GM12878 (cell line): Measurements from ENCODE around the gene SHPK. TPM values are rescaled to one million over a fixed set of nuclear protein-coding genes. Genes with fewer than 3 reads are reported as not detected.
A peak's percentile ranks its signal among the peaks of the same experiment; 100 is the strongest.

Source experiments
- ATAC-seq: fragments of 200-7000 bp; cut with Tn5 transposase; 3 replicates; pipeline ENCODE4 v1.9.1; 2020; ENCODE audit warnings: mild to moderate bottlenecking, moderate library complexity
- BruUV-seq: library from RNA; stranded (reverse); fragments of 400-500 nt; replicated peaks from 2 replicates; lab custom pipeline; 2021; lab: Mats Ljungman, UMichigan
- CTCF ChIA-PET: fragments of 300-600 bp; sonication (Branson Sonifier 250); formaldehyde crosslinking; extraction: SDS; loops from one replicate; lab custom pipeline; 2021; ENCODE audit warnings: inconsistent platforms; lab: Yijun Ruan, JAX
- POLR2A ChIA-PET: fragments of 350-600 bp; formaldehyde crosslinking; extraction: SDS; loops from one replicate; lab custom pipeline; 2021; ENCODE audit warnings: inconsistent platforms; lab: Charles Lee
- RAD21 ChIA-PET: fragments of 300-600 bp; sonication (Branson Sonifier 250); formaldehyde crosslinking; loops from one replicate; lab custom pipeline; 2023; ENCODE audit warnings: antibody characterized with exemption; ENCODE audit not compliant: unreplicated experiment; lab: Charles Lee
- SMC1A ChIA-PET: fragments of 300-600 bp; sonication (Branson Sonifier 250); formaldehyde crosslinking; loops from one replicate; lab custom pipeline; 2023; ENCODE audit not compliant: unreplicated experiment, uncharacterized antibody; lab: Charles Lee
- DNase-seq: peaks from one replicate; pipeline ENCODE4 v3.0.0-alpha.2; 2011; ENCODE audit warnings: low read depth, low spot score
- FAIRE-seq: peaks from 3 replicates; lab custom pipeline; 2011; peaks lifted over from hg19 to GRCh38; lab: Jason Lieb, UNC
- H2AFZ ChIP-seq: 2 replicates; pipeline ENCODE4 v1.6.0; 2011; ENCODE audit warnings: low read depth, low read length, control low read depth; ENCODE audit not compliant: control insufficient read depth
- H3K27ac ChIP-seq: 2 replicates; pipeline ENCODE4 v1.5.1; 2011; ENCODE audit warnings: control low read depth; ENCODE audit not compliant: control insufficient read depth, insufficient read depth
- H3K27me3 ChIP-seq, 2 experiments: replicated peaks in 1 of 2; 2 replicates each; pipeline versions ENCODE4 v1.6.0 to v1.6.1; 2011; ENCODE audit warnings: low read length in 1 of 2; ENCODE audit not compliant: control insufficient read depth in 2 of 2, insufficient read depth in 2 of 2
- H3K36me3 ChIP-seq, 2 experiments: 2 replicates each; pipeline ENCODE4 v1.5.1; 2011; ENCODE audit warnings: low read length in 1 of 2; ENCODE audit not compliant: control insufficient read depth in 2 of 2, insufficient read depth in 2 of 2
- H3K4me1 ChIP-seq: 2 replicates; pipeline ENCODE4 v1.6.1; 2011; ENCODE audit warnings: mild to moderate bottlenecking, low read length, moderate library complexity, mixed read lengths; ENCODE audit not compliant: control insufficient read depth, insufficient read depth
- H3K4me2 ChIP-seq: 2 replicates; pipeline ENCODE4 v1.6.0; 2011; ENCODE audit warnings: control low read depth; ENCODE audit not compliant: control insufficient read depth, insufficient read depth
- H3K4me3 ChIP-seq: fragments of 200-600 bp; sonication (generic); 2 replicates; pipeline ENCODE4 v1.5.1; 2016
- H3K79me2 ChIP-seq: 2 replicates; pipeline ENCODE4 v1.6.0; 2011; ENCODE audit warnings: low read length; ENCODE audit not compliant: control insufficient read depth, insufficient read depth
- H3K9ac ChIP-seq: 2 replicates; pipeline ENCODE4 v1.8.0; 2011; ENCODE audit warnings: low read length, control low read depth, mixed read lengths; ENCODE audit not compliant: control insufficient read depth, insufficient read depth
- H3K9me3 ChIP-seq: replicated peaks from 3 replicates; pipeline ENCODE4 v1.5.1; 2011; ENCODE audit warnings: mild to moderate bottlenecking, low read length; ENCODE audit not compliant: control insufficient read depth, insufficient read depth
- H4K20me1 ChIP-seq: 2 replicates; pipeline ENCODE4 v1.6.0; 2011; ENCODE audit not compliant: control insufficient read depth, insufficient read depth
- BRCA1 ChIP-seq: IDR thresholded peaks from 2 replicates; pipeline ENCODE4 v1.6.1; 2011; ENCODE audit warnings: low read depth, low read length, improper control_type of control experiment
- CBFB ChIP-seq: IDR thresholded peaks from 2 replicates; pipeline ENCODE4 v1.6.1; 2016; ENCODE audit warnings: antibody characterized with exemption, low read depth
- CBX5 ChIP-seq: sonication (generic); IDR thresholded peaks from 2 replicates; pipeline ENCODE4 v1.6.1; 2016; ENCODE audit warnings: low read depth, moderate library complexity, mild to moderate bottlenecking, inconsistent platforms
- CREM ChIP-seq: IDR thresholded peaks from 2 replicates; pipeline ENCODE4 v1.6.1; 2014; ENCODE audit warnings: antibody characterized with exemption, low read depth
- EP300 ChIP-seq, 2 experiments: fragments of 150-350 bp in 1 of 2; IDR thresholded peaks; 2 replicates each; pipeline ENCODE4 v1.6.1; 2011 to 2012; ENCODE audit warnings: low read depth in 2 of 2, low read length in 2 of 2, borderline replicate concordance in 1 of 2, improper control_type of control experiment in 1 of 2, inconsistent platforms in 1 of 2; ENCODE audit not compliant: control insufficient read depth in 1 of 2
- GATAD2B ChIP-seq: fragments of 450-650 bp; conservative IDR thresholded peaks from 2 replicates; pipeline ENCODE4 v1.6.1; 2017; ENCODE audit warnings: low read depth, mild to moderate bottlenecking, moderate library complexity
- IKZF2 ChIP-seq, 2 experiments: fragments of 450-650 bp; IDR thresholded peaks; 2 replicates each; pipeline ENCODE4 v1.6.1; 2017; ENCODE audit warnings: mild to moderate bottlenecking in 2 of 2, moderate library complexity in 2 of 2
- IRF4 ChIP-seq: IDR thresholded peaks from 2 replicates; pipeline ENCODE4 v1.6.1; 2011; ENCODE audit warnings: low read depth, low read length
- JUND ChIP-seq: IDR thresholded peaks from 2 replicates; pipeline ENCODE4 v1.6.1; 2012; ENCODE audit warnings: low read depth, mild to moderate bottlenecking, low read length, improper control_type of control experiment, moderate library complexity
- MXI1 ChIP-seq: fragments of 150-350 bp; IDR thresholded peaks from 2 replicates; pipeline ENCODE4 v1.6.1; 2011; ENCODE audit warnings: low read depth, mild to moderate bottlenecking, inconsistent platforms, low read length, improper control_type of control experiment
- MYB ChIP-seq: fragments of 150-350 bp; IDR thresholded peaks from 2 replicates; pipeline ENCODE4 v1.6.1; 2014; ENCODE audit warnings: mild to moderate bottlenecking, low read depth, low read length, borderline replicate concordance
- NFXL1 ChIP-seq: fragments of 450-650 bp; IDR thresholded peaks from 2 replicates; pipeline ENCODE4 v1.6.1; 2017; ENCODE audit warnings: antibody characterized with exemption, mild to moderate bottlenecking, borderline replicate concordance
- NR2C2 ChIP-seq: IDR thresholded peaks from 2 replicates; pipeline ENCODE4 v1.6.1; 2011; ENCODE audit warnings: borderline replicate concordance, low read depth; ENCODE audit not compliant: control insufficient read depth, insufficient read length
- PAX5 ChIP-seq: IDR thresholded peaks from 2 replicates; pipeline ENCODE4 v1.6.1; 2011; ENCODE audit warnings: low read depth, low read length, borderline replicate concordance
- PML ChIP-seq: IDR thresholded peaks from 2 replicates; pipeline ENCODE4 v1.6.1; 2012; ENCODE audit warnings: low read length, inconsistent platforms
- RCOR1 ChIP-seq: conservative IDR thresholded peaks from 2 replicates; pipeline ENCODE4 v1.6.1; 2012; ENCODE audit warnings: low read depth, low read length, improper control_type of control experiment
- RUNX3 ChIP-seq: IDR thresholded peaks from 2 replicates; pipeline ENCODE4 v1.6.1; 2012; ENCODE audit warnings: low read length, inconsistent platforms
- SIN3A ChIP-seq: IDR thresholded peaks from 2 replicates; pipeline ENCODE4 v1.6.1; 2012; ENCODE audit warnings: low read depth, low read length, improper control_type of control experiment
- TBL1XR1 ChIP-seq: IDR thresholded peaks from 2 replicates; pipeline ENCODE4 v1.6.1; 2012; ENCODE audit warnings: low read depth, low read length, improper control_type of control experiment
- WGBS: methylation state at CpG from one replicate; pipeline ENCODE4 v1.1.6; 2016; ENCODE audit warnings: low lambda C conversion rate; ENCODE audit not compliant: insufficient replicate concordance, insufficient coverage; ENCODE audit errors: missing lambda C conversion rate; 5-methylcytosine and 5-hydroxymethylcytosine counted together
- in situ Hi-C: fragments of 300-500 bp; cut with MboI; formaldehyde crosslinking; loops from 9 replicates; pipeline ENCODE4 v1.14.3; 2018; ENCODE audit warnings: mixed read lengths
- intact Hi-C: fragments of 100-400 bp; cut with micrococcal nuclease; formaldehyde crosslinking; loops from one replicate; pipeline ENCODE4 v1.14.2; 2022; ENCODE audit not compliant: unreplicated experiment
- polyA plus RNA-seq, 11 experiments: library from polyadenylated mRNA; depleted of rRNA in 4 of 11; unstranded in 6 of 11; stranded (reverse) in 5 of 11; fragments of >200 nt; fragmentation: Nextera tagmentation in 4 of 11; fragmentation: Illumina TruSeq in 1 of 11; extraction: Ambion mirVana in 4 of 11; extraction: Trizol in 1 of 11; gene quantifications; 1 replicate in 1 of 11; 2 replicates in 10 of 11; pipeline versions ENCODE4 v1.2.1 to v1.2.3, GENCODE V29; 2011 to 2016; ENCODE audit warnings: inconsistent platforms in 2 of 11, missing spikeins in 2 of 11, low read depth in 1 of 11
- total RNA-seq, 4 experiments: library from RNA; depleted of rRNA in 3 of 4; stranded (reverse); fragments of >200 nt in 3 of 4; fragmentation: Illumina TruSeq in 1 of 4; extraction: Trizol in 1 of 4; gene quantifications; 2 replicates each; pipeline versions ENCODE4 v1.2.1 to v1.2.3, GENCODE V29; 2013 to 2021

SHPK gene
- total and polyA plus RNA-seq, 10 of the 15 experiments (the other 5 are each of a cell fraction or from before 2014, with no cell fraction given) = 1.7 to 16.6 (median 12.9) TPM

DNA sequence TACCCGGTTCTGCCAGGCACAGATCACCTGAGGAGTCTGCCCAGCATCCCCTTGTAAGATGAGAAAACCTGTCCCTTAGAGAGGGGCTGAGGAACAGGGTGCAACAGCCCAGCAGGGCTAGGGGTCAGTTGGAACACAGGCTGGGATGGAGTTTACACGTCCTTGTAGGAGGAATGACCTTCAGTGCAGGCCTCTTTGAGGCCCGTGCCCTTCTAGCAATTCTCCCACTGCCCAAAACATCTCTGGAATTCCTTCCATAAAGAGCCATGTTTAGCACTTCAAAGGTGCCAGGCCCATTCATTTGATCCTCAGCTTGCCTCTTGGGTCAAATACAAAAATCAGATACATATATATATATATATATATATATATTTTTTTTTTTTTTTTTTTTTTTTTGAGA lies 5.0 kb upstream of the SHPK start:
- ChIA-PET RAD21 (no interaction called here), SMC1A (no interaction called here), CTCF (interaction anchor here (0.7 kb wide), 1 partner anchor 26 kb away, joined by 5 read pairs; no protein-coding TSS in a partner anchor), POLR2A (no interaction called here)
- ATAC-seq (no peak), DNase-seq (no peak), FAIRE-seq (no peak)
- intact Hi-C loops (loop anchor here (10.0 kb wide), 1 partner anchor 596 kb away; no protein-coding TSS in a partner anchor), in situ Hi-C loops (loop anchor here (5.0 kb wide), 1 partner anchor 599 kb away; no protein-coding TSS in a partner anchor)
- no peaks in the 10 kb centered on the region for H3K36me3 ChIP-seq
- no peaks in the 10 kb centered on the region for H3K9me3 ChIP-seq
- H3K9ac ChIP-seq = no peak overlapping the region
- H4K20me1 ChIP-seq = no peaks in the 10 kb centered on the region
- 95% methylated on average over 2 of the region's 3 CpGs for WGBS
- H3K27me3 ChIP-seq = no peaks in the 10 kb centered on the region
- H3K4me2 ChIP-seq = no peak overlapping the region
- no peak overlapping the region for H3K27ac ChIP-seq
- peaks cover 6% of the 10 kb centered on the region for H3K4me1 ChIP-seq
- H2AFZ ChIP-seq = no peak overlapping the region
- no TSS peak for BruUV-seq
- no peak overlapping the region for H3K4me3 ChIP-seq
- peaks cover under 1% of the 10 kb centered on the region; the same call in 1 of the 2 replicates for H3K79me2 ChIP-seq
- TF ChIP-seq EP300 (IDR thresholded peaks at IDR 0.05; ENCODE audit: borderline replicate concordance in 1 of 2, control insufficient read depth in 1 of 2, low read depth in 2 of 2, low read length in 2 of 2) = no peak
- TF ChIP-seq IKZF2 (IDR thresholded peaks at IDR 0.05) = no peak
- no peak for TF ChIP-seq IRF4
- no peak for TF ChIP-seq MYB
- TF ChIP-seq SIN3A = no peak

GRCh38 chr17:3639981-3640596 lies 4.0 kb upstream of the SHPK start:
- Histone ChIP-seq H3K27ac (peak overlapping the region; percentile 38), H3K4me3 (no peak overlapping the region), H3K9me3 (no peaks in the 10 kb centered on the region), H4K20me1 (no peaks in the 10 kb centered on the region), H3K27me3 (no peaks in the 10 kb centered on the region), H3K4me1 (peaks cover 4% of the 10 kb centered on the region; the same call in 1 of the 2 replicates), H3K36me3 (no peaks in the 10 kb centered on the region), H2AFZ (peak overlapping the region; percentile 54; the same call in 1 of the 2 replicates), H3K9ac (no peak overlapping the region), H3K79me2 (peaks cover 7% of the 10 kb centered on the region), H3K4me2 (peak overlapping the region; percentile 35; the same call in 1 of the 2 replicates)
- FAIRE-seq (peak; percentile 18), ATAC-seq (no peak), DNase-seq (no peak)
- RAD21 ChIA-PET = no interaction called here
- 40% methylated on average over 7 of the region's 7 CpGs for WGBS
- CTCF ChIA-PET = interaction anchor here (0.7 kb wide), 2 partner anchors 27 to 37 kb away, joined by 3 to 5 read pairs; no protein-coding TSS in a partner anchor
- no peak for TF ChIP-seq RCOR1
- no peak for TF ChIP-seq NFXL1
- TF ChIP-seq PAX5 = no peak
- 0 out of 2 replicates have a peak, but pooled peaks have one; percentile 7 for TF ChIP-seq CREM
- TF ChIP-seq GATAD2B = no peak
- TF ChIP-seq NR2C2 = no peak
- no peak for TF ChIP-seq TBL1XR1
- TF ChIP-seq BRCA1 = no peak
- TF ChIP-seq RUNX3 = peak; percentile 37; the same call in 1 of the 2 replicates
- no peak for TF ChIP-seq MXI1
- no peak for TF ChIP-seq CBFB
- no peak for TF ChIP-seq CBX5
- no peak for TF ChIP-seq JUND
- TF ChIP-seq PML = no peak
- in situ Hi-C loops = loop anchor here (5.0 kb wide), 1 partner anchor 598 kb away; no protein-coding TSS in a partner anchor
- TSS peak; percentile 34 for BruUV-seq
- SMC1A ChIA-PET = no interaction called here
- POLR2A ChIA-PET = no interaction called here
- intact Hi-C loops = loop anchor here (10.0 kb wide), 1 partner anchor 595 kb away; no protein-coding TSS in a partner anchor
